HL-60/S4 treated with retinoic acid at 250 ng/mL for 4 days and 3 days (cell line): Measurements from ENCODE around the gene IRF9.

Experiments used
- in situ Hi-C: fragments of 300-500 bp; cut with MboI; formaldehyde crosslinking; loops from 2 replicates; pipeline ENCODE4 v1.7.0; 2022; ENCODE audit warnings: low sequenced_read_pairs

The IRF9 gene

GRCh38 chr14:24160850-24161804, at the start of gene IRF9:
Gene IRF9, plus strand, starts transcription at chr14:24161265. Its CDS starts 880 bp downstream, at chr14:24162145.
- in situ Hi-C loops: no loop called here

GRCh38 chr14:24113379-24113800, 47.7 kb upstream of the IRF9 start:
- in situ Hi-C loops: no loop called here

GRCh38 chr14:24113801-24114531, 47.1 kb upstream of the IRF9 start:
- in situ Hi-C loops: no loop called here

- in situ Hi-C loops: no loop called here
Observed at GRCh38 chr14:24114532-24115421, 46.3 kb upstream of the IRF9 start, which contains the start of the genes DCAF11 and NRL. Gene DCAF11, plus strand, starts transcription at chr14:24114777. Its CDS starts 818 bp downstream, at chr14:24115595. Gene NRL, minus strand, starts transcription at chr14:24114949. Its CDS starts 32,101 bp downstream, at chr14:24082848.

GRCh38 chr14:24115422-24116127, 45.5 kb upstream of the IRF9 start:
- in situ Hi-C loops: no loop called here

GRCh38 chr14:24116128-24116814, 44.8 kb upstream of the IRF9 start:
- in situ Hi-C loops: no loop called here

GRCh38 chr14:24117179-24117578, 43.9 kb upstream of the IRF9 start:
- in situ Hi-C loops: no loop called here

- in situ Hi-C loops: no loop called here
Observed at GRCh38 chr14:24119691-24120090, 41.4 kb upstream of the IRF9 start.

GRCh38 chr14:24121210-24121609, 39.9 kb upstream of the IRF9 start:
- in situ Hi-C loops: no loop called here

GRCh38 chr14:24122416-24122815, 38.6 kb upstream of the IRF9 start:
- in situ Hi-C loops: no loop called here

GRCh38 chr14:24122898-24123297, 38.2 kb upstream of the IRF9 start:
- in situ Hi-C loops: no loop called here

GRCh38 chr14:24123424-24124417, 37.3 kb upstream of the IRF9 start:
- in situ Hi-C loops: no loop called here

- in situ Hi-C loops: no loop called here
Observed at GRCh38 chr14:24126939-24127338, 34.1 kb upstream of the IRF9 start.

GRCh38 chr14:24127673-24128072, 33.4 kb upstream of the IRF9 start:
- in situ Hi-C loops: no loop called here

- in situ Hi-C loops: no loop called here
Observed at GRCh38 chr14:24129410-24129998, 31.6 kb upstream of the IRF9 start.

GRCh38 chr14:24130380-24130716, 30.7 kb upstream of the IRF9 start, which contains the start of gene FITM1:
Gene FITM1, plus strand, starts transcription at chr14:24130659. Its CDS starts 905 bp downstream, at chr14:24131564.
- in situ Hi-C loops: no loop called here

GRCh38 chr14:24130717-24131548, 30.1 kb upstream of the IRF9 start:
- in situ Hi-C loops: no loop called here
